GM21423 (cell line): ENCODE measurements around the gene SHB.

ENCODE experiments used
- ATAC-seq: cut with Tn5 transposase; IDR thresholded peaks from one replicate; pipeline ENCODE4 v1.9.1; 2021; ENCODE audit warnings: mild to moderate bottlenecking, moderate library complexity; ENCODE audit not compliant: unreplicated experiment

Gene SHB

GRCh38 chr9:37923118-37923795 lies 145.8 kb downstream of the SHB start:
- no peak for ATAC-seq

- ATAC-seq = no peak
These were observed 146.5 kb downstream of the SHB start for GRCh38 chr9:37922363-37923117.

- ATAC-seq = no peak
These were observed 147.3 kb downstream of the SHB start for GRCh38 chr9:37921546-37922300.

GRCh38 chr9:37921168-37921510 lies 147.9 kb downstream of the SHB start:
- no peak for ATAC-seq

- no peak for ATAC-seq
These were observed 148.4 kb downstream of the SHB start for GRCh38 chr9:37920471-37921167.

GRCh38 chr9:37919956-37920335 lies 149.1 kb downstream of the SHB start:
- no peak for ATAC-seq

- no peak for ATAC-seq
These were observed 149.6 kb downstream of the SHB start for GRCh38 chr9:37919246-37919955.

GRCh38 chr9:37918665-37919170 lies 150.3 kb downstream of the SHB start:
- ATAC-seq = no peak

- no peak for ATAC-seq
These were observed 151.0 kb downstream of the SHB start for GRCh38 chr9:37917801-37918664.

- ATAC-seq = no peak
These were observed 151.7 kb downstream of the SHB start for GRCh38 chr9:37917313-37917731.

GRCh38 chr9:37916471-37917312 lies 152.3 kb downstream of the SHB start:
- ATAC-seq = no peak

GRCh38 chr9:37915911-37916470 lies 153.0 kb downstream of the SHB start:
- ATAC-seq = no peak

- ATAC-seq = no peak
These were observed 154.2 kb downstream of the SHB start for GRCh38 chr9:37914701-37915358.

GRCh38 chr9:37914154-37914551 lies 154.9 kb downstream of the SHB start:
- ATAC-seq = no peak

- ATAC-seq = no peak
These were observed 155.4 kb downstream of the SHB start for GRCh38 chr9:37913480-37914153.

- no peak for ATAC-seq
These were observed 157.8 kb downstream of the SHB start for GRCh38 chr9:37911271-37911681.

GRCh38 chr9:37910271-37910670 lies 158.8 kb downstream of the SHB start:
- no peak for ATAC-seq
